GM10266 (cell line): ENCODE measurements around the gene CCDC91.
"Not testable (repeated sequence)": the region's sequence is repeated elsewhere in the genome, so short reads cannot be mapped to it uniquely, and the experiment has no call there.

Experiments used
- DNase-seq: peaks from one replicate; pipeline ENCODE4 v3.0.0; 2012; ENCODE audit errors: extremely low spot score
- TF ChIP-seq, protein P1 (sequence below): IDR thresholded peaks from 2 replicates; pipeline ENCODE4 v1.5.1; 2012; ENCODE audit warnings: mild to moderate bottlenecking, low read depth; ENCODE audit not compliant: control insufficient read depth, insufficient read depth; ENCODE audit errors: missing control alignments

Gene CCDC91

DNA sequence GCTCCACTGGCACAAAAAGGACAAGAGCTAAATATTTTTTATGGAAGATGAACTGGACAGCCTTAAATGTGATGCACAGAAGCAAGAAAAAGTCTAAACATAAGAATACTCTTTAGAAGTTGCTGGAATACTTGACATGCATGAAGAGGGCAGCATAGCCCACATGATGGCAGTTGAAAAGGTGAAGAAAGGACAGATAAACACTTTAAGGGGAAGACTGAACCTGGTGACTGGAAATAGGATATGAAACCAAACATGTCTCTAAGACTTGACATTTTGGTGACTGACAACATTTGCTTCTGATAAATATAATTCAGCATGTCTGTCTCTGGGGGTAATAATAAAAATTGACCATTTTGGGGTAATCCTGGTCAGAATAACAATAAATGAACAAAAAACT is 273.1 kb downstream of the CCDC91 start:
- TF ChIP-seq, protein P1, sequence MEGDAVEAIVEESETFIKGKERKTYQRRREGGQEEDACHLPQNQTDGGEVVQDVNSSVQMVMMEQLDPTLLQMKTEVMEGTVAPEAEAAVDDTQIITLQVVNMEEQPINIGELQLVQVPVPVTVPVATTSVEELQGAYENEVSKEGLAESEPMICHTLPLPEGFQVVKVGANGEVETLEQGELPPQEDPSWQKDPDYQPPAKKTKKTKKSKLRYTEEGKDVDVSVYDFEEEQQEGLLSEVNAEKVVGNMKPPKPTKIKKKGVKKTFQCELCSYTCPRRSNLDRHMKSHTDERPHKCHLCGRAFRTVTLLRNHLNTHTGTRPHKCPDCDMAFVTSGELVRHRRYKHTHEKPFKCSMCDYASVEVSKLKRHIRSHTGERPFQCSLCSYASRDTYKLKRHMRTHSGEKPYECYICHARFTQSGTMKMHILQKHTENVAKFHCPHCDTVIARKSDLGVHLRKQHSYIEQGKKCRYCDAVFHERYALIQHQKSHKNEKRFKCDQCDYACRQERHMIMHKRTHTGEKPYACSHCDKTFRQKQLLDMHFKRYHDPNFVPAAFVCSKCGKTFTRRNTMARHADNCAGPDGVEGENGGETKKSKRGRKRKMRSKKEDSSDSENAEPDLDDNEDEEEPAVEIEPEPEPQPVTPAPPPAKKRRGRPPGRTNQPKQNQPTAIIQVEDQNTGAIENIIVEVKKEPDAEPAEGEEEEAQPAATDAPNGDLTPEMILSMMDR, result no peak
- no peak for DNase-seq

DNA sequence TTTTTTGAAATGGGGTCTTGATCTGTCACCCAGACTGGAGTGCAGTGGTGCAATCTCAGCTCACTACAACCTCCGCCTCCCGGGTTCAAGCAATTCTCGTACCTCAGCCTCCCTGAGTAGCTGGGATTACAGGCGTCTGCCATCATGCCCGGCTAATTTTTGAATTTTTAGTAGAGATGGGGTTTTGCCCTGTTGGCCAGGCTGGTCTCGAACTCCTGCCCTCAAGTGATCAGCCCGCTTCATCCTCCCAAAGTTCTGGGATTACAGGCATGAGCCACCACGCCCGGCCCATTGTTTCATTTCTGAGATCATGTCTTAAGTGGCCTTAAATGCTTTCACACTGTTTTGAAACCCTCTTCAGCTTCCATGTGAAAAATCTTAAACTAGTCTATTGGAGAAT is 281.5 kb downstream of the CCDC91 start:
- DNase-seq, result not testable (repeated sequence)

DNA sequence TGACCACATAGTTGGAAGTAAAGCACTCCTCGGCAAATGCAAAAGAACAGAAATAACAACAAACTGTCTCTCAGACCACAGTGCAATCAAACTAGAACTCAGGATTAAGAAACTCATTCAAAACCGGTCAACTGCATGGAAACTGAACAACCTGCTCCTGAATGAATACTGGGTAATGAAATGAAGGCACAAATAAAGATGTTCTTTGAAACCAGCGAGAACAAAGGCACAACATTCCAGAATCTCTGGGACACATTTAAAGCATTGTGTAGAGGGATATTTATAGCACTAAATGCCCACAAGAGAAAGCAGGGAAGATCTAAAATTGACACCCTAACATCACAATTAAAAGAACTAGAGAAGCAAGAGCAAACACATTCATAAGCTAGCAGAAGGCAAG is 285.9 kb downstream of the CCDC91 start:
- DNase-seq, result not testable (repeated sequence)

DNA sequence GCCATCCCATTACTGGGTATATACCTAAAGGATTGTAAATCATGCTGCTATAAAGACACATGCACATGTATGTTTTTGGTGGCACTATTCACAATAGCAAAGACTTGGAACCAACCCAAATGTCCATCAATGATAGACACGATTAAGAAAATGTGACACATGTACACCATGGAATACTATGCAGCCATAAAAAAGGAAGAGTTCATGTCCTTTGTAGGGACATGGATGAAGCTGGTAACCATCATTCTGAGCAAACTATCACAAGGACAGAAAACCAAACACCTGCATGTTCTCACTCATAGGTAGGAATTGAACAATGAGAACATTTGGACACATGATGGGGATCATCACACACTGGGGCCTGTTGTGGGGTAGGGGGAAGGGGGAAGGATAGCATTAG is 288.8 kb downstream of the CCDC91 start:
- DNase-seq, result not testable (repeated sequence)

DNA sequence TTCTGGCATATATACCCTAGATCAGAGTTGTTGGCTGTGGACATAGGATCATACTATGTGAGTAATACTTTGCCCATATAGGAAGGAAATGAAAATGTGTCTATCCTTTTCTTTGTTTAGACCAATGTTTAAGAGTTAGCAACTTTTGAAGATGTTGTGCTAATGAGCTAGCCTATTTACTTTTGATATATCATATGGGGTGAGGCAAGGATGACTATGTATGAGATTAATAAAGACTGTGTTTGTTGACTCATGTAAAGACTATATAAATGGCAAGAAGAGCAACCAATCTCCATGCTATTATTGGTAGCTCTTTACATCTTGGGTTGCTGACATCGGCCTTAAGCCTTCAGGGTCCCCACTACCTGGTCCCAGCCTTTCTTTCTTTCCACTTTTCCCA is 289.4 kb downstream of the CCDC91 start:
- TF ChIP-seq, protein P1, result no peak
- no peak for DNase-seq

DNA sequence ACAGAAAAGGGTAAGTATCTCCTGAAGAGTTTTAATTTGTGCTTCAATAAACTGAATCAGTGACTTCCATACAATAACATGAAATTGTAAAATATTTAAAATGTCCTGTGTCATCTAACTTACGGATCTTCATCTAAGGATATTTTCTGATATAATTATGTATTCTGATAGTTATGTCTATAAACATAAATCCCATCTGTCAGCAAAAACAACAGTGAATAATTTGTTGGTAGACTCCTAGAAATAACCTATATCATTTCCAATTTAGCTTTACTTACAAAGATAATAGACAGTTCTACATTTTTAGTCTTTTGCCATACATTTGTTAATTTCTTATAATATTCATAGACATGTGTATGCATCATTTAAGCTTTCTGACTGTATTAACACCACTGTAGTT is 293.9 kb downstream of the CCDC91 start:
- DNase-seq, result no peak
- TF ChIP-seq, protein P1, result no peak

DNA sequence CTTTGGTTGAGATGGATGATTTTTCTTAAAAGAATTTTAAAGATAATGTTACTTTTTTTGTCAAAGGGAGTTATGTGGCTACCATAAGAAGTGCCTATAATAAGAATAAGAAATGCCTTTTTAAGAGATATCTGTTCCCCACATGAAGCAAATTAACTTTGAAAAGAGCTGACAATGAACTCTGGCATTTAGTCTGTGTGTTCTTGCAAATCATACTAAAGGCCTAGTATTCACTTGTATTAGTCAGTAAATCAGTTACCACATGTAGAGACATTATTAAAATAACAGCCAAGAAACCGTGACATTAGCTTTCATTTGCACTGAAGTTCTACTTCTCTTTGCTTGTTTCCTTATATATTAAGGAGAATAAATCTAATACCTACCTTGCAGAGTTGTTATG is 296.3 kb downstream of the CCDC91 start:
- TF ChIP-seq, protein P1, result no peak
- DNase-seq, result no peak

DNA sequence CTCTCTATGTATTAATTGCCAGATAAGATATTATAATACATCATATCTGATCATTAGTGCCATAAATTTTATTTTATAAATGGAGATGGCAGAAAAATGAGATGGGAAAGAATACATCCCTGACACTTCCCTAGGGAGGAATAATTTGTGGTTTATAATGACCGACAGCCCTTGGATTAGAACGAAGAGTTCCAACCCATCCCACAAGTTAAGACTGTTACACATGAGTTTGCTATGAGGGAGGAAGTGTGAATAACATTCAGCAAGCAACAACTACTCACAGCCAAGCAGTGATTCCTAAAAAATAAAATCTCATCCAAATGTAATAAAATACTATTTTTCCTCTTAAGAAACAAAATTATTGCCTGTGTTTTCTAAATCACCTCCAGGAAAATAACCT is 299.0 kb downstream of the CCDC91 start:
- TF ChIP-seq, protein P1, result no peak
- no peak for DNase-seq

DNA sequence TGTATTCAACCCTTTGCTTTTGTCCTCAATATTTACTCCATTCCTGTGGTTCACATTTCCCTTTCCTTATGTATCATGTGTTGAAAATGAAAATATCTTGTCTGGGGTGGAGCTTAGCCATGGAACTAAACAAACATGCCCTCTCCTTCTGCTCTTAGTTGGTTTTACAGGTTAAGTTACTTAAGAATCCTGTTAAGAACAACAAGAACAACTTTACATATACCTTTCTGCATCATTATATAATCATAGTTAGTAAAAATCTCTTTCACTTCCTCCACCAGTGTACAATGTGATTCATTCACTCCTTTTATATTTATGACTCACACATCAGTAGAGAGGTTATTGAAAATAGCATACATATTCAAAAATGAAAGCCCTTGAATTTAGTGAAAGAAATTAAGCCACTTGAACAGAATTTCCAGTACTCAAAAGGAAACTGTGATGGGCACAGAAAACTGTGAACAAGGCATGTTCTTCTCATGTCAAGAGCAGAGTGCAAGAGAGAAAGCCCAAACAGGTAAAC is 307.7 kb downstream of the CCDC91 start:
- TF ChIP-seq, protein P1, result no peak

More for the DNA sequence above, 307.7 kb downstream of the CCDC91 start:
- peak; percentile 12 for DNase-seq
